Inflammatory macrophage treated with lipopolysaccharide for 4 hours (primary cell): Measurements from ENCODE around the gene C11orf65.
A peak's percentile ranks its signal among the peaks of the same experiment; 100 is the strongest.
"Not testable (repeated sequence)": the region's sequence is repeated elsewhere in the genome, so short reads cannot be mapped to it uniquely, and the experiment has no call there.

ENCODE experiments used
- DNase-seq: peaks from one replicate; pipeline ENCODE4 v3.0.0-alpha.2; 2020

C11orf65 gene

GRCh38 chr11:108468478-108468864 is 1.1 kb upstream of the C11orf65 start:
- DNase-seq, result peak; percentile 11

GRCh38 chr11:108466405-108466804 is 924 bp downstream of the C11orf65 start:
- DNase-seq, result peak; percentile 11

- no peak for DNase-seq
These were observed 14.0 kb downstream of the C11orf65 start for GRCh38 chr11:108453207-108453835.

- not testable (repeated sequence) for DNase-seq
These were observed 25.9 kb downstream of the C11orf65 start for GRCh38 chr11:108441445-108441844.

GRCh38 chr11:108436594-108436993 is 30.7 kb downstream of the C11orf65 start:
- no peak for DNase-seq

GRCh38 chr11:108435066-108435465 is 32.3 kb downstream of the C11orf65 start:
- no peak for DNase-seq

- no peak for DNase-seq
These were observed 34.5 kb downstream of the C11orf65 start for GRCh38 chr11:108432783-108433182.

GRCh38 chr11:108431997-108432396 is 35.3 kb downstream of the C11orf65 start:
- no peak for DNase-seq

- no peak for DNase-seq
These were observed 36.0 kb downstream of the C11orf65 start for GRCh38 chr11:108431370-108431769.

- DNase-seq, result peak; percentile 2
These were observed 49.8 kb downstream of the C11orf65 start for GRCh38 chr11:108417551-108417950.

- no peak for DNase-seq
These were observed 52.4 kb downstream of the C11orf65 start for GRCh38 chr11:108414958-108415357.

GRCh38 chr11:108405706-108406105 is 61.6 kb downstream of the C11orf65 start:
- no peak for DNase-seq

GRCh38 chr11:108403052-108403451 is 64.3 kb downstream of the C11orf65 start:
- no peak for DNase-seq

- DNase-seq, result no peak
These were observed 65.1 kb downstream of the C11orf65 start for GRCh38 chr11:108402241-108402640.

GRCh38 chr11:108398439-108398838 is 68.9 kb downstream of the C11orf65 start:
- no peak for DNase-seq

GRCh38 chr11:108396672-108397071 is 70.7 kb downstream of the C11orf65 start:
- DNase-seq, result not testable (repeated sequence)

GRCh38 chr11:108394744-108395284 is 72.5 kb downstream of the C11orf65 start:
- no peak for DNase-seq

- DNase-seq, result no peak
These were observed 74.3 kb downstream of the C11orf65 start for GRCh38 chr11:108393046-108393445.

- no peak for DNase-seq
These were observed 75.0 kb downstream of the C11orf65 start for GRCh38 chr11:108392353-108392752.

- DNase-seq, result no peak
These were observed 78.8 kb downstream of the C11orf65 start for GRCh38 chr11:108388576-108388975.

GRCh38 chr11:108373505-108373904 is 93.8 kb downstream of the C11orf65 start:
- not testable (repeated sequence) for DNase-seq

GRCh38 chr11:108370990-108371389 is 96.3 kb downstream of the C11orf65 start:
- DNase-seq, result no peak

- DNase-seq, result no peak
These were observed 97.0 kb downstream of the C11orf65 start for GRCh38 chr11:108370315-108370714.

GRCh38 chr11:108369064-108369463 is 98.3 kb downstream of the C11orf65 start:
- no peak for DNase-seq

GRCh38 chr11:108368134-108368533 is 99.2 kb downstream of the C11orf65 start:
- DNase-seq, result no peak
